ENCODE data around the gene TUB.

TUB gene

GRCh38 chr11:8080674-8081590, at the start of gene TUB:
TUB (plus strand) TSS chr11:8081211; CDS start chr11:8081511, 300 bp downstream.
- TF ChIP-seq, protein P1, sequence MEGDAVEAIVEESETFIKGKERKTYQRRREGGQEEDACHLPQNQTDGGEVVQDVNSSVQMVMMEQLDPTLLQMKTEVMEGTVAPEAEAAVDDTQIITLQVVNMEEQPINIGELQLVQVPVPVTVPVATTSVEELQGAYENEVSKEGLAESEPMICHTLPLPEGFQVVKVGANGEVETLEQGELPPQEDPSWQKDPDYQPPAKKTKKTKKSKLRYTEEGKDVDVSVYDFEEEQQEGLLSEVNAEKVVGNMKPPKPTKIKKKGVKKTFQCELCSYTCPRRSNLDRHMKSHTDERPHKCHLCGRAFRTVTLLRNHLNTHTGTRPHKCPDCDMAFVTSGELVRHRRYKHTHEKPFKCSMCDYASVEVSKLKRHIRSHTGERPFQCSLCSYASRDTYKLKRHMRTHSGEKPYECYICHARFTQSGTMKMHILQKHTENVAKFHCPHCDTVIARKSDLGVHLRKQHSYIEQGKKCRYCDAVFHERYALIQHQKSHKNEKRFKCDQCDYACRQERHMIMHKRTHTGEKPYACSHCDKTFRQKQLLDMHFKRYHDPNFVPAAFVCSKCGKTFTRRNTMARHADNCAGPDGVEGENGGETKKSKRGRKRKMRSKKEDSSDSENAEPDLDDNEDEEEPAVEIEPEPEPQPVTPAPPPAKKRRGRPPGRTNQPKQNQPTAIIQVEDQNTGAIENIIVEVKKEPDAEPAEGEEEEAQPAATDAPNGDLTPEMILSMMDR (IDR thresholded peaks at IDR 0.05; ENCODE audit: insufficient read depth, low read length, poor library complexity, severe bottlenecking) = no peak
- TF ChIP-seq EZH2phosphoT487 (conservative IDR thresholded peaks at IDR 0.05; ENCODE audit: low read length) = no peak
- no peak within 1 kb of the TSS for H3K27ac ChIP-seq (ENCODE audit: low read depth, low read length)
- H3K27me3 ChIP-seq (ENCODE audit: low read length) = no peaks in the 10 kb centered on the region
- H4K20me1 ChIP-seq (ENCODE audit: low read depth, low read length) = no peaks in the 10 kb centered on the region
- H3F3A ChIP-seq (ENCODE audit: insufficient read depth) = no peaks in the 10 kb centered on the region
- H3K9ac ChIP-seq (ENCODE audit: low read length) = no peak within 1 kb of the TSS
- H3K79me2 ChIP-seq (ENCODE audit: insufficient read depth, low read length) = no peaks in the 10 kb centered on the region
- H3K4me3 ChIP-seq (ENCODE audit: insufficient read depth, low read length, poor library complexity, severe bottlenecking) = no peak within 1 kb of the TSS
- no peaks in the 10 kb centered on the region for H3K9me2 ChIP-seq (replicated peaks; ENCODE audit: insufficient read depth, low read length)
- no peaks in the 10 kb centered on the region for H3K9me3 ChIP-seq (ENCODE audit: insufficient read depth, low read length)
- H2AFZ ChIP-seq (ENCODE audit: low read depth, low read length, severe bottlenecking) = no peak within 1 kb of the TSS
- H3K4me2 ChIP-seq (ENCODE audit: low read depth, low read length, poor library complexity, severe bottlenecking) = no peak within 1 kb of the TSS
- H3K36me3 ChIP-seq (ENCODE audit: low read length) = no peaks in the 10 kb centered on the region

DNA sequence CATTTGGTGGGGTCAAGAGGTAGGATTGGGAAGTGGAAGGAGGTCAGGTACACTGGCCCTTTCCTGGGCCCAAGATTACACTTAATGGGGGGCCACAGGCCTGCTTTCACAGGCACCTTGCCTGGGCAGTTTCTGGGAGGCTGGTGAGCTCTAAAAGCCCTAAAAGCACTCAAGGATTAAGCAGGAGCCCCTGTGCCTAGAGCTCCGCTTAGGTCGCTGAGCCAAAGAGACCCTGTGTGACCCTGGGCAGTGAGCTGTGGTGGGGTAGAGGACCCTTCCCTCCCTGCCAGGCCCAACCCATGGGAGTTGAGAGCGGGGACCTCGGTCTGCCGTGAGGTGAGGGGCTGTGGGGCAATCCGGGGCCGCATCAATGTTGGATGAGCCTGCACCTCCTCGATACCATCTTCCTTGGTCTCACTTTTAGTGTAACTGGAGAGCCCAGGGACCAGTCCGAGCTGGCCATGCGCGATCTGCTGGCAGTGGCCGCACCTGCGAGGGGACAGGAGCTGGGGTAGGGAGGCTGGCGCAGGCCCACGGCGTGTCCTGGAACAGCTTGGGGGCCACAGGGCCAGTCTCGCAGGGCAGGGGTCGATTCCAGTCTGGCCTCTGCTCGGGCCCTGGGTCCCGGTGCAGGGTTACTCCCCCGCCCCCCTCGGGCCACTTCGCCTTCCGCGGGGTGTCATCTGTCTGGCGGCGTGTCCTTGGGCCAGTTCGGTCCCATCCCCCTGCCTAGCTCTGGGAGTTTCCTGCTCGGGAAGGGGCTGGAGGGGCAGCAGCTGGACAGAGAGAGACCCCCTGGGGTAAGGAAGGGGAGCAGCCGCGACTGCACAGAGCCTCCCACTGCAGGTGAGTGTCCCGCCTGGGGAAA, 49.5 kb upstream of the TUB start:
- Histone ChIP-seq H3K27me3 (ENCODE audit: low read length) (no peaks in the 10 kb centered on the region), H3K79me2 (ENCODE audit: insufficient read depth, low read length) (no peaks in the 10 kb centered on the region), H3K4me3 (ENCODE audit: insufficient read depth, low read length, poor library complexity, severe bottlenecking) (no peak overlapping the region), H3K4me2 (ENCODE audit: low read depth, low read length, poor library complexity, severe bottlenecking) (no peak overlapping the region), H2AFZ (ENCODE audit: low read depth, low read length, severe bottlenecking) (no peak overlapping the region), H3F3A (ENCODE audit: insufficient read depth) (no peaks in the 10 kb centered on the region), H3K36me3 (ENCODE audit: low read length) (no peaks in the 10 kb centered on the region), H3K9me3 (ENCODE audit: insufficient read depth, low read length) (no peaks in the 10 kb centered on the region), H3K9me2 (replicated peaks; ENCODE audit: insufficient read depth, low read length) (no peaks in the 10 kb centered on the region), H3K9ac (ENCODE audit: low read length) (no peak overlapping the region), H3K27ac (ENCODE audit: low read depth, low read length) (no peak overlapping the region), H4K20me1 (ENCODE audit: low read depth, low read length) (no peaks in the 10 kb centered on the region)
- TF ChIP-seq, protein P1 (IDR thresholded peaks at IDR 0.05; ENCODE audit: insufficient read depth, low read length, poor library complexity, severe bottlenecking) = no peak

DNA sequence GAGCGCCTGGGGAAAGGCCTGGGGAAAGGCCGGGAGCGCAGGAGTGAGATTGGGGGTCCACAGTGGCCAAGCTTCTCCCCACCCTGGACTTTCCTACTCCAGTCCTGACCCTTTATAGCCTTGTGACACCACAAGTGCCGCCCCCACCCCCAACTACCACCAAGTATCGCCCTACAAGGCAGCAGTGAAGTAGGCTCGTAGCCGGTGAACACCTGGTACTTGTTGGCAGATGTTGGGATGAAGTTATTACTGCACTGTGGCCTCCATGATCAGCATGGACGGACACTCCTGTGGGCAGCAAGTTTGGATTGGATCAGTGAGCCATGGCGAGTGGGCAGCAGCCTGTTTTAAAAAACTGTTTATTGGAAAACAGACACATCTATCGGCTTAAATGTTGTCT, 48.9 kb upstream of the TUB start:
- Histone ChIP-seq H3K79me2 (ENCODE audit: insufficient read depth, low read length) (no peaks in the 10 kb centered on the region), H3K9ac (ENCODE audit: low read length) (no peak overlapping the region), H3K27me3 (ENCODE audit: low read length) (no peaks in the 10 kb centered on the region), H3K4me3 (ENCODE audit: insufficient read depth, low read length, poor library complexity, severe bottlenecking) (no peak overlapping the region), H3K4me2 (ENCODE audit: low read depth, low read length, poor library complexity, severe bottlenecking) (no peak overlapping the region), H4K20me1 (ENCODE audit: low read depth, low read length) (no peaks in the 10 kb centered on the region), H3K27ac (ENCODE audit: low read depth, low read length) (no peak overlapping the region), H3K36me3 (ENCODE audit: low read length) (no peaks in the 10 kb centered on the region), H3K9me2 (replicated peaks; ENCODE audit: insufficient read depth, low read length) (no peaks in the 10 kb centered on the region), H3K9me3 (ENCODE audit: insufficient read depth, low read length) (no peaks in the 10 kb centered on the region), H2AFZ (ENCODE audit: low read depth, low read length, severe bottlenecking) (no peak overlapping the region), H3F3A (ENCODE audit: insufficient read depth) (no peaks in the 10 kb centered on the region)
- TF ChIP-seq EZH2phosphoT487 (conservative IDR thresholded peaks at IDR 0.05; ENCODE audit: low read length) = no peak
- TF ChIP-seq, protein P1 (IDR thresholded peaks at IDR 0.05; ENCODE audit: insufficient read depth, low read length, poor library complexity, severe bottlenecking) = no peak

Measured in SU-DHL-6 (cell line).